Measurements from ENCODE around the gene POLA2. TPM values are rescaled to one million over a fixed set of nuclear protein-coding genes. Genes with fewer than 3 reads are reported as not detected.

POLA2 gene
- total RNA-seq, 1 experiment from 2014 or later, result 39.0 TPM

- peaks cover 7% of the 10 kb centered on the region for H3K4me1 ChIP-seq (ENCODE audit: control insufficient read depth, insufficient read depth, low read length)
- POLR2A ChIA-PET, result interaction anchor here (1.3 kb wide), 1 partner anchor 10 kb away, joined by 4 read pairs; no protein-coding TSS in a partner anchor
- intact Hi-C loops (cut with micrococcal nuclease; ENCODE audit: unreplicated experiment), result no loop called here
- TF ChIP-seq SIN3A (IDR thresholded peaks at IDR 0.05; ENCODE audit: borderline replicate concordance, insufficient read depth, low read depth, low read length) (no peak), REST (IDR thresholded peaks at IDR 0.05; ENCODE audit: insufficient read depth in 1 of 2, low read depth in 2 of 2, low read length in 1 of 2) (no peak), TCF7L2 (IDR thresholded peaks at IDR 0.05; ENCODE audit: low read depth, low read length) (no peak), POLR2AphosphoS5 (IDR thresholded peaks at IDR 0.05; ENCODE audit: low read depth, low read length) (no peak), CTCF (IDR thresholded peaks at IDR 0.05) (no peak)
- H3K27ac ChIP-seq (ENCODE audit: low read length), result no peak overlapping the region
- DNase-seq (ENCODE audit: low read depth, low spot score) (no peak), ATAC-seq (no peak)
- no peaks in the 10 kb centered on the region for H3K27me3 ChIP-seq (ENCODE audit: control insufficient read depth, insufficient read depth, low read length)
- in situ Hi-C loops (cut with HindIII; ENCODE audit: low pct_unique_long_range_greater_than_20kb, low sequenced_read_pairs), result no loop called here
- H3K9me3 ChIP-seq (ENCODE audit: control insufficient read depth, insufficient read depth, low read depth, low read length), result no peaks in the 10 kb centered on the region
- H3K36me3 ChIP-seq (ENCODE audit: control insufficient read depth, insufficient read depth, low read length), result peaks cover 20% of the 10 kb centered on the region
- H3K4me3 ChIP-seq (ENCODE audit: low read depth in 2 of 2, low read length in 2 of 2), result no peak overlapping the region
- CTCF ChIA-PET, result no interaction called here
- BruUV-seq (replicated peaks), result no TSS peak
These were observed 76.9 kb downstream of the POLA2 start for GRCh38 chr11:65338676-65339075.

GRCh38 chr11:65340226-65340625 lies 78.5 kb downstream of the POLA2 start:
- POLR2A ChIA-PET, result no interaction called here
- TF ChIP-seq REST (IDR thresholded peaks at IDR 0.05; ENCODE audit: insufficient read depth in 1 of 2, low read depth in 2 of 2, low read length in 1 of 2) (no peak), POLR2AphosphoS5 (IDR thresholded peaks at IDR 0.05; ENCODE audit: low read depth, low read length) (no peak), TCF7L2 (IDR thresholded peaks at IDR 0.05; ENCODE audit: low read depth, low read length) (no peak), CTCF (IDR thresholded peaks at IDR 0.05) (no peak), SIN3A (IDR thresholded peaks at IDR 0.05; ENCODE audit: borderline replicate concordance, insufficient read depth, low read depth, low read length) (no peak)
- BruUV-seq (replicated peaks), result no TSS peak
- Histone ChIP-seq H3K4me3 (ENCODE audit: low read depth in 2 of 2, low read length in 2 of 2) (no peak overlapping the region), H3K36me3 (ENCODE audit: control insufficient read depth, insufficient read depth, low read length) (peaks cover 28% of the 10 kb centered on the region), H3K27me3 (ENCODE audit: control insufficient read depth, insufficient read depth, low read length) (no peaks in the 10 kb centered on the region), H3K27ac (ENCODE audit: low read length) (no peak overlapping the region), H3K9me3 (ENCODE audit: control insufficient read depth, insufficient read depth, low read depth, low read length) (no peaks in the 10 kb centered on the region), H3K4me1 (ENCODE audit: control insufficient read depth, insufficient read depth, low read length) (peaks cover 3% of the 10 kb centered on the region)
- in situ Hi-C loops (cut with HindIII; ENCODE audit: low pct_unique_long_range_greater_than_20kb, low sequenced_read_pairs) (no loop called here), intact Hi-C loops (cut with micrococcal nuclease; ENCODE audit: unreplicated experiment) (no loop called here)
- CTCF ChIA-PET, result no interaction called here
- DNase-seq (ENCODE audit: low read depth, low spot score) (no peak), ATAC-seq (no peak)

All from Panc1 (cell line).